GM19467 (cell line): ENCODE measurements around the gene DUSP12.
"Not testable (repeated sequence)": the region's sequence is repeated elsewhere in the genome, so short reads cannot be mapped to it uniquely, and the experiment has no call there.

Experiments
- ATAC-seq: cut with Tn5 transposase; IDR thresholded peaks from one replicate; pipeline ENCODE4 v1.9.1; 2021; ENCODE audit warnings: mild to moderate bottlenecking, moderate library complexity; ENCODE audit not compliant: unreplicated experiment

DUSP12 gene

GRCh38 chr1:161768461-161768860, 18.9 kb downstream of the DUSP12 start:
- ATAC-seq, result no peak

GRCh38 chr1:161768986-161769672, 19.5 kb downstream of the DUSP12 start:
- ATAC-seq, result no peak

- ATAC-seq, result not testable (repeated sequence)
These were observed 20.1 kb downstream of the DUSP12 start for GRCh38 chr1:161769673-161770045.

GRCh38 chr1:161770250-161770649, 20.7 kb downstream of the DUSP12 start:
- no peak for ATAC-seq

- no peak for ATAC-seq
These were observed 21.6 kb downstream of the DUSP12 start for GRCh38 chr1:161771161-161771560.

- ATAC-seq, result no peak
These were observed 22.4 kb downstream of the DUSP12 start for GRCh38 chr1:161771973-161772372.

- ATAC-seq, result no peak
These were observed 22.8 kb downstream of the DUSP12 start for GRCh38 chr1:161772397-161772796.

- ATAC-seq, result no peak
These were observed 24.2 kb downstream of the DUSP12 start for GRCh38 chr1:161773791-161774190.

- no peak for ATAC-seq
These were observed 27.7 kb downstream of the DUSP12 start for GRCh38 chr1:161777261-161777660.

GRCh38 chr1:161778522-161778921, 28.9 kb downstream of the DUSP12 start:
- ATAC-seq, result no peak

GRCh38 chr1:161779393-161779792, 29.8 kb downstream of the DUSP12 start:
- ATAC-seq, result no peak

- no peak for ATAC-seq
These were observed 32.4 kb downstream of the DUSP12 start for GRCh38 chr1:161781995-161782394.

- no peak for ATAC-seq
These were observed 33.3 kb downstream of the DUSP12 start for GRCh38 chr1:161782886-161783285.

- ATAC-seq, result no peak
These were observed 35.4 kb downstream of the DUSP12 start for GRCh38 chr1:161784968-161785367.

GRCh38 chr1:161787355-161787754, 37.8 kb downstream of the DUSP12 start:
- no peak for ATAC-seq

- no peak for ATAC-seq
These were observed 41.2 kb downstream of the DUSP12 start for GRCh38 chr1:161790587-161791317.

- no peak for ATAC-seq
These were observed 42.5 kb downstream of the DUSP12 start for GRCh38 chr1:161791904-161792655.

- no peak for ATAC-seq
These were observed 43.2 kb downstream of the DUSP12 start for GRCh38 chr1:161792740-161793139.

GRCh38 chr1:161799792-161800191, 50.2 kb downstream of the DUSP12 start:
- ATAC-seq, result no peak

GRCh38 chr1:161801955-161802354, 52.4 kb downstream of the DUSP12 start:
- no peak for ATAC-seq

- ATAC-seq, result no peak
These were observed 53.6 kb downstream of the DUSP12 start for GRCh38 chr1:161803181-161803580.
